Bronchial epithelial cell (primary cell): ENCODE data around the gene CREB3L4. TPM values are rescaled to one million over a fixed set of nuclear protein-coding genes. Genes with fewer than 3 reads are reported as not detected.
A peak's percentile ranks its signal among the peaks of the same experiment; 100 is the strongest.

ENCODE experiments used
- DNase-seq: peaks from one replicate; pipeline ENCODE4 v3.0.0-alpha.2; 2010; ENCODE audit warnings: low read depth
- FAIRE-seq: peaks from 2 replicates; lab custom pipeline; 2011; peaks lifted over from hg19 to GRCh38; lab: Jason Lieb, UNC
- H3K27me3 ChIP-seq: 2 replicates; pipeline ENCODE4 v1.5.1; 2011; ENCODE audit warnings: low read length; ENCODE audit not compliant: control insufficient read depth, insufficient read depth
- H3K36me3 ChIP-seq: 2 replicates; pipeline ENCODE4 v1.5.1; 2011; ENCODE audit warnings: low read length; ENCODE audit not compliant: control insufficient read depth, insufficient read depth
- H3K4me3 ChIP-seq: 2 replicates; pipeline ENCODE4 v1.5.1; 2011; ENCODE audit warnings: mild to moderate bottlenecking, low read depth, low read length, control low read depth
- total RNA-seq: library from RNA; depleted of rRNA; stranded (reverse); fragments of >200 nt; gene quantifications from 2 replicates; pipeline ENCODE4 v1.2.1, GENCODE V29; 2014
- TF ChIP-seq, protein P1 (sequence below): IDR thresholded peaks from 2 replicates; pipeline ENCODE4 v1.5.1; 2011; ENCODE audit warnings: mild to moderate bottlenecking, moderate library complexity, low read length, control low read depth, inconsistent platforms; ENCODE audit not compliant: insufficient read depth, severe bottlenecking

The CREB3L4 gene
- total RNA-seq, 1 donor from 2014 or later, result 7.1 TPM

- DNase-seq (peak; percentile 42), FAIRE-seq (no peak)
- H3K27me3 ChIP-seq, result no peaks in the 10 kb centered on the region
- TF ChIP-seq, protein P1, sequence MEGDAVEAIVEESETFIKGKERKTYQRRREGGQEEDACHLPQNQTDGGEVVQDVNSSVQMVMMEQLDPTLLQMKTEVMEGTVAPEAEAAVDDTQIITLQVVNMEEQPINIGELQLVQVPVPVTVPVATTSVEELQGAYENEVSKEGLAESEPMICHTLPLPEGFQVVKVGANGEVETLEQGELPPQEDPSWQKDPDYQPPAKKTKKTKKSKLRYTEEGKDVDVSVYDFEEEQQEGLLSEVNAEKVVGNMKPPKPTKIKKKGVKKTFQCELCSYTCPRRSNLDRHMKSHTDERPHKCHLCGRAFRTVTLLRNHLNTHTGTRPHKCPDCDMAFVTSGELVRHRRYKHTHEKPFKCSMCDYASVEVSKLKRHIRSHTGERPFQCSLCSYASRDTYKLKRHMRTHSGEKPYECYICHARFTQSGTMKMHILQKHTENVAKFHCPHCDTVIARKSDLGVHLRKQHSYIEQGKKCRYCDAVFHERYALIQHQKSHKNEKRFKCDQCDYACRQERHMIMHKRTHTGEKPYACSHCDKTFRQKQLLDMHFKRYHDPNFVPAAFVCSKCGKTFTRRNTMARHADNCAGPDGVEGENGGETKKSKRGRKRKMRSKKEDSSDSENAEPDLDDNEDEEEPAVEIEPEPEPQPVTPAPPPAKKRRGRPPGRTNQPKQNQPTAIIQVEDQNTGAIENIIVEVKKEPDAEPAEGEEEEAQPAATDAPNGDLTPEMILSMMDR, result peak; percentile 20
- peaks cover 3% of the 10 kb centered on the region for H3K36me3 ChIP-seq
- peak overlapping the region; percentile 42 for H3K4me3 ChIP-seq
Observed at GRCh38 chr1:153922076-153922971, 45.4 kb upstream of the CREB3L4 start.

DNA sequence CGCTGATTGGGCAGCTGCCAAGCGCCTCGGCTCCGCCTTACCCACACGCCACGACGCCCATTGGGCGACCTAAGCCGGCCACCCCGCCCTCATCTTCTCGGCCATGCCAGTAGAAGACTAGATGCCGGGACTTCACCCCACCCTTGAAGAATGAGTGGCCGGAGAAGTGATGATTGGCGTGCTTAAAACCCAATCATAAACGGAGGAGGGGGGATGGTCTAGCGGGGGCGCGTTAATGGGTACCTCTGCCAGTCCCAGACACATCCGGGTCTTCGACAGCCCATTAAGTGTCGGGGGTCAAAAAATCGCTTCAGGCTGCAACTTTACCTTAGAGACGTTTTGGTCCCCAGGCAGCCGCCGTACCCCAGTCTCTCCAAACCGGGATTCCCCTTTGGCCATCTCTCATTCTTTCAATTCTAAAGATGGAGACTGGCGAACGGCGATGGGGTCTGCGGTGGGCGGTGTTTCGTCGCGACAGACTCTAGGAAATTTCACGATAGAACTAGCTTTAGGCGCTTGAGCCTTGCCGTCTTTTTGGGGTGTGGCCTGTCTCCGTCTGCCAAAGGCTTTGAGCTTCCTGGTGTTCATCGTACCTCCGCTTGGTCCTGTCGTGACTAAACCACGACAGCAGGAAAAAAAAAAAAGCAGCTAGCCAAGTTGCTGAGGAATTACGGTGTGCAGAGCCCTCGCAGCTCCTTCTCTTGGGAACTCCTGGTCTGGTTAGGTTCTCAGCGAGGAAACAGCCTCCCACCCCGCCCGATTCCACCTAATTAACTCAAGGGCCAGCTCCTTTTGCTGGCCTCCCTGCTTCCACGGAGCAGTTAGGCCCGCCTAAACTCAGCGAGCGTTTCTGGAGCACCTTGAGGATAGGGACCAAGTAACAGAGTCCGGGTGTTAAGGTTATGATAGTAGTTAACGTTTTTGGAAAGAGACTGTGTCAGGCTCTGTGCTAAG is 44.5 kb upstream of the CREB3L4 start, which contains the start of gene GATAD2B:
TSS of gene GATAD2B (minus strand) at position 1 of the 954 bp plus-strand sequence. CDS start 94,625 bp downstream, outside the sequence.
- DNase-seq, result peak; percentile 98
- Histone ChIP-seq H3K36me3 (no peaks in the 10 kb centered on the region), H3K27me3 (no peaks in the 10 kb centered on the region), H3K4me3 (peak within 1 kb of the TSS; percentile 42)
- FAIRE-seq, result no peak
- TF ChIP-seq, protein P1, result no peak

DNA sequence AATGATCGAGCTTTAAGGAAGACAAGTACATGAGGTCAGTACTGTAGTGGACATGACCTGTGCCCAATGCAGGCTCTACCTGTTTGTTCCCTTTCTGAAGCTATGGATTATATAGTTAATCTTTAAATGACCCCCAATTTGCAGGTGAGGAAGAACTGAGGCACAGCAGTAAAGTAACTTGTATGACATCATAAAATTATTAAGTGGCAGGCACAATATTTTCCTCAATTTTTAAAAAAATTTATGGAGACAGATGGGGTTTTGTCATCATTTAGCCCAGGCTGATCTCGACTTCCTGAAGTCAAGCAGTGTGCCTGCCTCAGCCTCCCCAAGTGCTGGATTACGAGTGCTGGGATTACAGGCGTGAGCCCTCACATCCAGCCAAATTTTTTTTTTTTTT is 41.3 kb upstream of the CREB3L4 start:
- TF ChIP-seq, protein P1, result no peak
- Histone ChIP-seq H3K4me3 (no peak overlapping the region), H3K27me3 (no peaks in the 10 kb centered on the region), H3K36me3 (peaks cover 9% of the 10 kb centered on the region)
- FAIRE-seq (no peak), DNase-seq (no peak)

DNA sequence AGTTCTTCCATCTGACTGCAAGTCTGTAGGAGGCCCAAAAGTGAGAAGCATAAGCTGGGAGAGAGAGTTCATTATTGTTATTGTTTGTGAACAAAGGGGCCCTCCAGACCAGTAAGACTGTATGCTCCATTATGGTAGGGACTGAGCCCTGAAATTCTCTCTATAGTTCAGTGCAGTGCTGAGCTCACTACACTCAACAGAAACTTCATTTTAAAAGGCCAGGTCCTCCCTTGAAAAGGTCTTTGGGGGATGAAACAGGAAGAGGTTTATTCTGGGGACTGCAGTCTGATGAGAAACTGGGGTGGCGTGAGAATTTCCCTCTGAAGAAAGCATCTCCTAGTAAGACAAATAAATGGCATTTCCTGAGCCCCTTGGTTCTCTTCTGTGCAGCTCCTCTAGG is 39.5 kb upstream of the CREB3L4 start:
- TF ChIP-seq, protein P1, result no peak
- no peak for DNase-seq
- no peak overlapping the region for H3K4me3 ChIP-seq
- H3K36me3 ChIP-seq, result peaks cover 15% of the 10 kb centered on the region
- no peaks in the 10 kb centered on the region for H3K27me3 ChIP-seq
- FAIRE-seq, result no peak

GRCh38 chr1:153928791-153929341 is 38.8 kb upstream of the CREB3L4 start:
- Histone ChIP-seq H3K27me3 (no peaks in the 10 kb centered on the region), H3K36me3 (peaks cover 19% of the 10 kb centered on the region), H3K4me3 (no peak overlapping the region)
- TF ChIP-seq, protein P1, result no peak
- no peak for FAIRE-seq
- no peak for DNase-seq
